Common myeloid progenitor, CD34-positive (primary cell): ENCODE results near the gene TAS2R50. TPM values are rescaled to one million over a fixed set of nuclear protein-coding genes. Genes with fewer than 3 reads are reported as not detected.
"Not testable (repeated sequence)": the region's sequence is repeated elsewhere in the genome, so short reads cannot be mapped to it uniquely, and the experiment has no call there.

Experiments
- CTCF ChIA-PET: fragments of 350-600 bp; sonication (Branson Sonifier 250); formaldehyde crosslinking; loops from one replicate; lab custom pipeline; 2021; ENCODE audit warnings: antibody characterized with exemption; lab: Charles Lee
- POLR2A ChIA-PET: fragments of 350-600 bp; sonication (Branson Sonifier 250); formaldehyde crosslinking; loops from one replicate; lab custom pipeline; 2021; ENCODE audit warnings: antibody characterized with exemption; lab: Charles Lee
- DNase-seq, 3 donors: peaks; one replicate each; pipeline versions ENCODE4 v3.0.0 to v3.0.0-alpha.2; 2013
- H3K27ac ChIP-seq, 2 experiments: 1 replicate in 1 of 2; 2 replicates in 1 of 2; pipeline ENCODE4 v1.7.0; 2013; ENCODE audit warnings: inconsistent platforms in 2 of 2, low read length in 2 of 2, mild to moderate bottlenecking in 2 of 2, low read depth in 1 of 2, moderate library complexity in 1 of 2; ENCODE audit not compliant: severe bottlenecking in 2 of 2, insufficient read depth in 1 of 2, poor library complexity in 1 of 2
- H3K27me3 ChIP-seq, 5 experiments: replicated peaks in 2 of 5; 1 replicate in 3 of 5; 2 replicates in 2 of 5; pipeline versions ENCODE4 v1.6.1 to v1.7.0; 2013; ENCODE audit warnings: low read length in 4 of 5, mild to moderate bottlenecking in 2 of 5, moderate library complexity in 2 of 5, inconsistent platforms in 1 of 5; ENCODE audit not compliant: insufficient read depth in 5 of 5, control insufficient read depth in 4 of 5
- H3K36me3 ChIP-seq, 4 experiments: 1 replicate in 2 of 4; 2 replicates in 2 of 4; pipeline versions ENCODE4 v1.6.1 to v1.7.0; 2013; ENCODE audit warnings: low read length in 3 of 4, control low read depth in 1 of 4, mild to moderate bottlenecking in 1 of 4; ENCODE audit not compliant: control insufficient read depth in 4 of 4, insufficient read depth in 4 of 4
- H3K4me1 ChIP-seq, 4 experiments: 1 replicate in 3 of 4; 2 replicates in 1 of 4; pipeline versions ENCODE4 v1.6.1 to v1.7.1; 2013; ENCODE audit warnings: low read length in 3 of 4, mild to moderate bottlenecking in 3 of 4, control low read depth in 1 of 4, inconsistent platforms in 1 of 4, moderate library complexity in 1 of 4; ENCODE audit not compliant: control insufficient read depth in 4 of 4, insufficient read depth in 4 of 4; ENCODE audit errors: control extremely low read depth in 1 of 4
- H3K4me3 ChIP-seq, 7 experiments: 1 replicate in 4 of 7; 2 replicates in 3 of 7; pipeline versions ENCODE4 v1.5.1 to v1.7.0; 2013; ENCODE audit warnings: mild to moderate bottlenecking in 7 of 7, low read length in 6 of 7, moderate library complexity in 6 of 7, inconsistent platforms in 2 of 7, low read depth in 2 of 7, control low read depth in 1 of 7; ENCODE audit not compliant: insufficient read depth in 4 of 7, control insufficient read depth in 1 of 7; ENCODE audit errors: extremely low read depth in 1 of 7
- H3K9me3 ChIP-seq, 5 experiments: 1 replicate in 4 of 5; 2 replicates in 1 of 5; pipeline versions ENCODE4 v1.6.1 to v1.7.1; 2013; ENCODE audit warnings: low read length in 4 of 5, mild to moderate bottlenecking in 2 of 5, inconsistent platforms in 1 of 5, low read depth in 1 of 5, moderate library complexity in 1 of 5; ENCODE audit not compliant: control insufficient read depth in 4 of 5, insufficient read depth in 2 of 5; ENCODE audit errors: control extremely low read depth in 1 of 5
- WGBS: methylation state at CpG from one replicate; pipeline ENCODE4 v1.1.5; 2013; ENCODE audit not compliant: insufficient coverage; 5-methylcytosine and 5-hydroxymethylcytosine counted together
- polyA plus RNA-seq: library from polyadenylated mRNA; unstranded; fragments of 120-200 nt; gene quantifications from one replicate; pipeline ENCODE4 v1.2.1, GENCODE V29; 2013

Gene TAS2R50
- 0.33 TPM for polyA plus RNA-seq

GRCh38 chr12:10986812-10987211, at the start of gene TAS2R50:
TAS2R50 (minus strand) TSS chr12:10986912; CDS start chr12:10986860, 52 bp downstream.
- Histone ChIP-seq H3K27ac (no peak within 1 kb of the TSS), H3K27me3 (no peaks in the 10 kb centered on the region), H3K4me1 (peaks cover 0 to 3% (median 0%) of the 10 kb centered on the region in 4 experiments), H3K36me3 (peaks cover 0 to 8% (median 1%) of the 10 kb centered on the region in 4 experiments), H3K4me3 (no peak within 1 kb of the TSS), H3K9me3 (peaks cover 0 to 5% (median 3%) of the 10 kb centered on the region in 5 experiments)
- WGBS: no CpG with 5 or more reads among the region's 2 CpGs
- POLR2A ChIA-PET: no interaction called here
- CTCF ChIA-PET: no interaction called here
- no peak for DNase-seq

- H3K27ac ChIP-seq, H3K27me3 ChIP-seq, DNase-seq, POLR2A ChIA-PET, H3K4me1 ChIP-seq, H3K9me3 ChIP-seq, H3K4me3 ChIP-seq, CTCF ChIA-PET: not testable (repeated sequence)
- peaks cover 0 to 13% (median 3%) of the 10 kb centered on the region in 4 experiments for H3K36me3 ChIP-seq
- no CpG with 5 or more reads among the region's 3 CpGs for WGBS
Measured at GRCh38 chr12:11033959-11034358, 47.2 kb upstream of the TAS2R50 start.

- 90% methylated on average over 6 of the region's 6 CpGs for WGBS
- no peak for DNase-seq
- H3K4me1 ChIP-seq: no peaks in the 10 kb centered on the region
- CTCF ChIA-PET: no interaction called here
- peaks cover 0 to 6% (median 0%) of the 10 kb centered on the region in 5 experiments for H3K9me3 ChIP-seq
- H3K27me3 ChIP-seq: no peaks in the 10 kb centered on the region
- POLR2A ChIA-PET: no interaction called here
- H3K27ac ChIP-seq: no peak within 1 kb of the TSS
- H3K4me3 ChIP-seq: no peak within 1 kb of the TSS
- H3K36me3 ChIP-seq: peaks cover 6 to 18% (median 8%) of the 10 kb centered on the region in 4 experiments
Measured at GRCh38 chr12:11031307-11031706, 44.6 kb upstream of the TAS2R50 start, which contains the start of gene TAS2R31. TAS2R31 (minus strand) TSS chr12:11031407; CDS start chr12:11031335, 72 bp downstream.

GRCh38 chr12:11026118-11026517, 39.4 kb upstream of the TAS2R50 start:
- peaks cover 0 to 12% (median 0%) of the 10 kb centered on the region in 5 experiments for H3K9me3 ChIP-seq
- ChIA-PET POLR2A (no interaction called here), CTCF (no interaction called here)
- no peaks in the 10 kb centered on the region for H3K4me1 ChIP-seq
- no peak for DNase-seq
- WGBS: 96% methylated on average over 3 of the region's 6 CpGs
- H3K36me3 ChIP-seq: peaks cover 7 to 26% (median 12%) of the 10 kb centered on the region in 4 experiments
- H3K27me3 ChIP-seq: no peaks in the 10 kb centered on the region
- no peak overlapping the region for H3K27ac ChIP-seq
- H3K4me3 ChIP-seq: no peak overlapping the region

- Histone ChIP-seq H3K9me3 (peaks cover 0 to 12% (median 0%) of the 10 kb centered on the region in 5 experiments), H3K27me3 (no peaks in the 10 kb centered on the region), H3K4me1 (no peaks in the 10 kb centered on the region), H3K27ac (no peak overlapping the region), H3K4me3 (no peak overlapping the region), H3K36me3 (peaks cover 7 to 26% (median 12%) of the 10 kb centered on the region in 4 experiments)
- ChIA-PET CTCF (no interaction called here), POLR2A (no interaction called here)
- no peak for DNase-seq
- WGBS: no CpG with 5 or more reads among the region's 2 CpGs
Measured at GRCh38 chr12:11023387-11023786, 36.7 kb upstream of the TAS2R50 start.

GRCh38 chr12:11022520-11022919, 35.8 kb upstream of the TAS2R50 start, which contains the start of gene TAS2R19:
TAS2R19 (minus strand) TSS chr12:11022620; CDS start chr12:11022571, 49 bp downstream.
- peaks cover 0 to 12% (median 0%) of the 10 kb centered on the region in 5 experiments for H3K9me3 ChIP-seq
- no peak within 1 kb of the TSS for H3K27ac ChIP-seq
- ChIA-PET CTCF (no interaction called here), POLR2A (no interaction called here)
- H3K4me3 ChIP-seq: no peak within 1 kb of the TSS
- no peaks in the 10 kb centered on the region for H3K4me1 ChIP-seq
- no peaks in the 10 kb centered on the region for H3K27me3 ChIP-seq
- H3K36me3 ChIP-seq: peaks cover 5 to 19% (median 10%) of the 10 kb centered on the region in 4 experiments
- no peak for DNase-seq
- WGBS: 100% methylated on average over 1 of the region's 1 CpG

GRCh38 chr12:11016937-11017336, 30.2 kb upstream of the TAS2R50 start:
- no CpG with 5 or more reads among the region's 1 CpG for WGBS
- ChIA-PET POLR2A (no interaction called here), CTCF (no interaction called here)
- Histone ChIP-seq H3K4me3 (no peak overlapping the region), H3K4me1 (peaks cover 0 to 4% (median under 1%) of the 10 kb centered on the region in 4 experiments), H3K27me3 (no peaks in the 10 kb centered on the region), H3K27ac (no peak overlapping the region), H3K9me3 (no peaks in the 10 kb centered on the region), H3K36me3 (peaks cover 0 to 17% (median 4%) of the 10 kb centered on the region in 4 experiments)
- no peak for DNase-seq
